Measurements from ENCODE around the gene HSPA4L.

Gene HSPA4L

GRCh38 chr4:127783955-127784770, 2.0 kb downstream of the HSPA4L start:
- no peak for DNase-seq (ENCODE audit: low spot score)

- no peak for DNase-seq (ENCODE audit: low spot score)
Observed at GRCh38 chr4:127788517-127788916, 6.4 kb downstream of the HSPA4L start.

- no peak for DNase-seq (ENCODE audit: low spot score)
Observed at GRCh38 chr4:127791391-127791790, 9.3 kb downstream of the HSPA4L start.

- DNase-seq (ENCODE audit: low spot score) = no peak
Observed at GRCh38 chr4:127793528-127793927, 11.4 kb downstream of the HSPA4L start.

- DNase-seq (ENCODE audit: low spot score) = no peak
Observed at GRCh38 chr4:127799711-127800110, 17.6 kb downstream of the HSPA4L start.

GRCh38 chr4:127809173-127809800, 27.2 kb downstream of the HSPA4L start:
- DNase-seq (ENCODE audit: low spot score) = no peak

- no peak for DNase-seq (ENCODE audit: low spot score)
Observed at GRCh38 chr4:127810551-127810950, 28.4 kb downstream of the HSPA4L start.

GRCh38 chr4:127822430-127822829, 40.3 kb downstream of the HSPA4L start:
- no peak for DNase-seq (ENCODE audit: low spot score)

GRCh38 chr4:127828121-127828520, 46.0 kb downstream of the HSPA4L start:
- no peak for DNase-seq (ENCODE audit: low spot score)

GRCh38 chr4:127829014-127829413, 46.9 kb downstream of the HSPA4L start:
- DNase-seq (ENCODE audit: low spot score) = no peak

- no peak for DNase-seq (ENCODE audit: low spot score)
Observed at GRCh38 chr4:127832585-127832984, 50.5 kb downstream of the HSPA4L start.

- no peak for DNase-seq (ENCODE audit: low spot score)
Observed at GRCh38 chr4:127843704-127844600, 61.8 kb downstream of the HSPA4L start.

GRCh38 chr4:127844601-127845116, 62.5 kb downstream of the HSPA4L start:
- DNase-seq (ENCODE audit: low spot score) = no peak

GRCh38 chr4:127846061-127846460, 63.9 kb downstream of the HSPA4L start:
- DNase-seq (ENCODE audit: low spot score) = no peak

- DNase-seq (ENCODE audit: low spot score) = no peak
Observed at GRCh38 chr4:127846765-127847164, 64.6 kb downstream of the HSPA4L start.

GRCh38 chr4:127849505-127850234, 67.5 kb downstream of the HSPA4L start:
- DNase-seq (ENCODE audit: low spot score) = peak; percentile 22

- DNase-seq (ENCODE audit: low spot score) = no peak
Observed at GRCh38 chr4:127852661-127853060, 70.5 kb downstream of the HSPA4L start.

GRCh38 chr4:127856196-127856812, 74.2 kb downstream of the HSPA4L start:
- no peak for DNase-seq (ENCODE audit: low spot score)

- no peak for DNase-seq (ENCODE audit: low spot score)
Observed at GRCh38 chr4:127856813-127857447, 74.8 kb downstream of the HSPA4L start.

GRCh38 chr4:127857641-127858040, 75.5 kb downstream of the HSPA4L start:
- no peak for DNase-seq (ENCODE audit: low spot score)

GRCh38 chr4:127868196-127868595, 86.1 kb downstream of the HSPA4L start:
- DNase-seq (ENCODE audit: low spot score) = no peak
